GM21447 (cell line): Measurements from ENCODE around the gene SRGAP2B.
"Not testable (repeated sequence)": the region's sequence is repeated elsewhere in the genome, so short reads cannot be mapped to it uniquely, and the experiment has no call there.

Source experiments
- ATAC-seq: cut with Tn5 transposase; IDR thresholded peaks from one replicate; pipeline ENCODE4 v1.9.1; 2021; ENCODE audit not compliant: unreplicated experiment

Gene SRGAP2B

GRCh38 chr1:145000074-145000742 lies 94.9 kb downstream of the SRGAP2B start:
- ATAC-seq: not testable (repeated sequence)

GRCh38 chr1:144998981-144999273 lies 96.2 kb downstream of the SRGAP2B start:
- ATAC-seq: not testable (repeated sequence)

GRCh38 chr1:144998134-144998980 lies 96.8 kb downstream of the SRGAP2B start:
- ATAC-seq: not testable (repeated sequence)

GRCh38 chr1:144995833-144996410 lies 99.2 kb downstream of the SRGAP2B start:
- not testable (repeated sequence) for ATAC-seq

GRCh38 chr1:144992915-144993314 lies 102.2 kb downstream of the SRGAP2B start:
- not testable (repeated sequence) for ATAC-seq

GRCh38 chr1:144990611-144991010 lies 104.5 kb downstream of the SRGAP2B start:
- ATAC-seq: not testable (repeated sequence)

GRCh38 chr1:144987131-144987530 lies 108.0 kb downstream of the SRGAP2B start:
- not testable (repeated sequence) for ATAC-seq

GRCh38 chr1:144986171-144986860 lies 108.8 kb downstream of the SRGAP2B start:
- not testable (repeated sequence) for ATAC-seq

- ATAC-seq: not testable (repeated sequence)
Observed at GRCh38 chr1:144985550-144986170, 109.5 kb downstream of the SRGAP2B start.

GRCh38 chr1:144982802-144983525 lies 112.2 kb downstream of the SRGAP2B start:
- not testable (repeated sequence) for ATAC-seq

- not testable (repeated sequence) for ATAC-seq
Observed at GRCh38 chr1:144981157-144981556, 114.0 kb downstream of the SRGAP2B start.

GRCh38 chr1:144979960-144980595 lies 115.0 kb downstream of the SRGAP2B start:
- not testable (repeated sequence) for ATAC-seq

GRCh38 chr1:144977856-144978255 lies 117.3 kb downstream of the SRGAP2B start:
- not testable (repeated sequence) for ATAC-seq

GRCh38 chr1:144971936-144972335 lies 123.2 kb downstream of the SRGAP2B start:
- ATAC-seq: not testable (repeated sequence)

- ATAC-seq: not testable (repeated sequence)
Observed at GRCh38 chr1:144966488-144966887, 128.6 kb downstream of the SRGAP2B start.

- not testable (repeated sequence) for ATAC-seq
Observed at GRCh38 chr1:144964765-144965164, 130.4 kb downstream of the SRGAP2B start.

- ATAC-seq: not testable (repeated sequence)
Observed at GRCh38 chr1:144964186-144964585, 130.9 kb downstream of the SRGAP2B start.

GRCh38 chr1:144963571-144963970 lies 131.6 kb downstream of the SRGAP2B start:
- not testable (repeated sequence) for ATAC-seq
